Trophoblast cell (in vitro differentiated cells and primary cell): Measurements from ENCODE around the gene APOB.

Experiments
- DNase-seq, 2 donors: peaks; one replicate each; pipeline ENCODE4 v3.0.0-alpha.2; 2016
- H2AFZ ChIP-seq: 2 replicates; pipeline ENCODE4 v1.6.1; 2013; ENCODE audit warnings: low read length, moderate library complexity, mild to moderate bottlenecking; ENCODE audit not compliant: insufficient read depth, poor library complexity
- H2AK5ac ChIP-seq: 2 replicates; pipeline ENCODE4 v1.6.1; 2013; ENCODE audit warnings: mild to moderate bottlenecking, low read length
- H2BK120ac ChIP-seq: 2 replicates; pipeline ENCODE4 v1.6.1; 2013; ENCODE audit warnings: low read length, mild to moderate bottlenecking, moderate library complexity; ENCODE audit not compliant: insufficient read depth, poor library complexity
- H2BK12ac ChIP-seq: 2 replicates; pipeline ENCODE4 v1.6.1; 2013; ENCODE audit warnings: mild to moderate bottlenecking, low read length, moderate library complexity
- H2BK5ac ChIP-seq: 2 replicates; pipeline ENCODE4 v1.6.1; 2013; ENCODE audit warnings: low read length, low read depth, moderate library complexity, mild to moderate bottlenecking; ENCODE audit not compliant: poor library complexity
- H3K14ac ChIP-seq: 2 replicates; pipeline ENCODE4 v1.6.1; 2013; ENCODE audit warnings: mild to moderate bottlenecking, low read length
- H3K18ac ChIP-seq: 2 replicates; pipeline ENCODE4 v1.6.1; 2013; ENCODE audit warnings: mild to moderate bottlenecking, low read length
- H3K23ac ChIP-seq: 2 replicates; pipeline ENCODE4 v1.6.1; 2013; ENCODE audit warnings: low read length
- H3K27ac ChIP-seq: 2 replicates; pipeline ENCODE4 v1.5.1; 2013; ENCODE audit warnings: low read depth, mild to moderate bottlenecking, inconsistent platforms, low read length, moderate library complexity
- H3K27me3 ChIP-seq: 2 replicates; pipeline ENCODE4 v1.6.1; 2013; ENCODE audit warnings: inconsistent platforms, mild to moderate bottlenecking, low read length, moderate library complexity; ENCODE audit not compliant: insufficient read depth
- H3K36me3 ChIP-seq, 2 experiments: 1 replicate in 1 of 2; 2 replicates in 1 of 2; pipeline ENCODE4 v1.6.1; 2013; ENCODE audit warnings: low read length in 2 of 2, mild to moderate bottlenecking in 2 of 2, moderate library complexity in 1 of 2; ENCODE audit not compliant: insufficient read depth in 2 of 2, control insufficient read depth in 1 of 2
- H3K4ac ChIP-seq: 2 replicates; pipeline ENCODE4 v1.6.1; 2013; ENCODE audit warnings: low read depth, mild to moderate bottlenecking, low read length, moderate library complexity
- H3K4me1 ChIP-seq, 2 experiments: 1 replicate in 1 of 2; 2 replicates in 1 of 2; pipeline ENCODE4 v1.6.1; 2013; ENCODE audit warnings: low read length in 2 of 2, mild to moderate bottlenecking in 2 of 2, moderate library complexity in 1 of 2; ENCODE audit not compliant: insufficient read depth in 2 of 2, control insufficient read depth in 1 of 2
- H3K4me2 ChIP-seq: 2 replicates; pipeline ENCODE4 v1.6.1; 2013; ENCODE audit warnings: inconsistent platforms, mild to moderate bottlenecking, low read length, moderate library complexity
- H3K4me3 ChIP-seq: 2 replicates; pipeline ENCODE4 v1.5.1; 2013; ENCODE audit warnings: mild to moderate bottlenecking, low read depth, low read length, inconsistent platforms
- H3K79me1 ChIP-seq: one replicate; pipeline ENCODE4 v1.6.1; 2013; ENCODE audit warnings: low read length
- H3K79me2 ChIP-seq: 2 replicates; pipeline ENCODE4 v1.6.1; 2013; ENCODE audit warnings: low read length, mild to moderate bottlenecking; ENCODE audit not compliant: control insufficient read depth, insufficient read depth, poor library complexity
- H3K9ac ChIP-seq: 2 replicates; pipeline ENCODE4 v1.6.1; 2013; ENCODE audit warnings: mild to moderate bottlenecking, low read length
- H3K9me3 ChIP-seq: 2 replicates; pipeline ENCODE4 v1.6.1; 2013; ENCODE audit warnings: low read depth, mild to moderate bottlenecking, control low read depth, inconsistent platforms, low read length; ENCODE audit not compliant: insufficient read depth
- H4K12ac ChIP-seq: 2 replicates; pipeline ENCODE4 v1.6.1; 2013; ENCODE audit warnings: low read depth, mild to moderate bottlenecking, low read length, moderate library complexity
- H4K8ac ChIP-seq: 2 replicates; pipeline ENCODE4 v1.6.1; 2013; ENCODE audit warnings: low read depth, mild to moderate bottlenecking, low read length, moderate library complexity
- H4K91ac ChIP-seq: one replicate; pipeline ENCODE4 v1.6.1; 2013; ENCODE audit warnings: low read depth, mild to moderate bottlenecking, low read length, moderate library complexity
- WGBS: extraction: QIAGEN DNeasy Blood & Tissue Kit; methylation state at CpG from one replicate; pipeline ENCODE4 v1.1.7; 2013; ENCODE audit warnings: missing lambda C conversion rate; ENCODE audit not compliant: insufficient read length, insufficient coverage; ENCODE audit errors: extremely low coverage; 5-methylcytosine and 5-hydroxymethylcytosine counted together

APOB gene

GRCh38 chr2:21078296-21078695 lies 34.4 kb upstream of the APOB start:
- no peak overlapping the region for H2BK5ac ChIP-seq
- H3K4ac ChIP-seq: no peak overlapping the region
- DNase-seq: no peak
- H3K36me3 ChIP-seq: no peaks in the 10 kb centered on the region
- no peak overlapping the region for H3K14ac ChIP-seq
- H2AFZ ChIP-seq: no peak overlapping the region
- no peaks in the 10 kb centered on the region for H3K4me1 ChIP-seq
- H3K4me2 ChIP-seq: no peak overlapping the region
- no peak overlapping the region for H2BK120ac ChIP-seq
- no peak overlapping the region for H4K12ac ChIP-seq
- WGBS: no CpG with 5 or more reads among the region's 1 CpG
- H3K79me1 ChIP-seq: no peaks in the 10 kb centered on the region
- no peak overlapping the region for H2AK5ac ChIP-seq
- H3K9me3 ChIP-seq: peaks cover 2% of the 10 kb centered on the region
- H3K18ac ChIP-seq: no peak overlapping the region
- H3K27me3 ChIP-seq: no peaks in the 10 kb centered on the region
- H3K4me3 ChIP-seq: no peak overlapping the region
- no peak overlapping the region for H4K8ac ChIP-seq
- H3K79me2 ChIP-seq: no peaks in the 10 kb centered on the region
- no peak overlapping the region for H3K9ac ChIP-seq
- no peak overlapping the region for H3K27ac ChIP-seq
- H2BK12ac ChIP-seq: no peak overlapping the region
- no peak overlapping the region for H3K23ac ChIP-seq
- H4K91ac ChIP-seq: no peak overlapping the region

GRCh38 chr2:21072477-21073242 lies 28.8 kb upstream of the APOB start:
- Histone ChIP-seq H3K9me3 (no peaks in the 10 kb centered on the region), H2AK5ac (no peak overlapping the region), H3K14ac (no peak overlapping the region), H4K12ac (no peak overlapping the region), H3K4me3 (no peak overlapping the region), H3K4ac (no peak overlapping the region), H4K8ac (no peak overlapping the region), H3K4me1 (peaks cover 0 to 1% of the 10 kb centered on the region in 2 experiments), H3K27me3 (no peaks in the 10 kb centered on the region), H4K91ac (no peak overlapping the region), H3K9ac (no peak overlapping the region), H3K79me2 (no peaks in the 10 kb centered on the region), H3K27ac (no peak overlapping the region), H2BK12ac (no peak overlapping the region), H3K79me1 (no peaks in the 10 kb centered on the region), H3K36me3 (no peaks in the 10 kb centered on the region), H2AFZ (no peak overlapping the region), H3K23ac (no peak overlapping the region), H3K18ac (no peak overlapping the region), H2BK120ac (no peak overlapping the region), H3K4me2 (no peak overlapping the region), H2BK5ac (no peak overlapping the region)
- DNase-seq: no peak
- no CpG with 5 or more reads among the region's 4 CpGs for WGBS

- H3K27me3 ChIP-seq: no peaks in the 10 kb centered on the region
- H2BK12ac ChIP-seq: no peak overlapping the region
- no peak overlapping the region for H2AFZ ChIP-seq
- H4K8ac ChIP-seq: no peak overlapping the region
- no peak overlapping the region for H2BK5ac ChIP-seq
- H3K4me3 ChIP-seq: no peak overlapping the region
- no peak overlapping the region for H4K12ac ChIP-seq
- H3K9me3 ChIP-seq: no peaks in the 10 kb centered on the region
- no peak overlapping the region for H3K18ac ChIP-seq
- no peak overlapping the region for H2AK5ac ChIP-seq
- no peak overlapping the region for H3K4me2 ChIP-seq
- no peak overlapping the region for H3K9ac ChIP-seq
- H2BK120ac ChIP-seq: no peak overlapping the region
- no peaks in the 10 kb centered on the region for H3K36me3 ChIP-seq
- no peak overlapping the region for H4K91ac ChIP-seq
- H3K14ac ChIP-seq: no peak overlapping the region
- H3K23ac ChIP-seq: no peak overlapping the region
- H3K79me1 ChIP-seq: no peaks in the 10 kb centered on the region
- DNase-seq: peak; percentile 11 to 64
- peaks cover 0 to 1% of the 10 kb centered on the region in 2 experiments for H3K4me1 ChIP-seq
- H3K79me2 ChIP-seq: no peaks in the 10 kb centered on the region
- H3K4ac ChIP-seq: no peak overlapping the region
- no CpG with 5 or more reads among the region's 9 CpGs for WGBS
- H3K27ac ChIP-seq: peak overlapping the region; percentile 5
These were observed 26.7 kb upstream of the APOB start for GRCh38 chr2:21070341-21071257.

- no peak overlapping the region for H2AFZ ChIP-seq
These were observed 26.0 kb upstream of the APOB start for GRCh38 chr2:21069746-21070340.

More at GRCh38 chr2:21069746-21070340, 26.0 kb upstream of the APOB start:
- H3K79me1 ChIP-seq: no peaks in the 10 kb centered on the region
- H3K4me3 ChIP-seq: no peak overlapping the region
- DNase-seq: no peak
- no peak overlapping the region for H2AK5ac ChIP-seq
- no peaks in the 10 kb centered on the region for H3K79me2 ChIP-seq
- no CpG with 5 or more reads among the region's 2 CpGs for WGBS
- H2BK12ac ChIP-seq: no peak overlapping the region
- H4K91ac ChIP-seq: no peak overlapping the region
- no peak overlapping the region for H2BK120ac ChIP-seq
- H3K27ac ChIP-seq: no peak overlapping the region
- H3K14ac ChIP-seq: no peak overlapping the region
- H3K18ac ChIP-seq: no peak overlapping the region
- H3K23ac ChIP-seq: no peak overlapping the region
- H2BK5ac ChIP-seq: no peak overlapping the region
- H3K4me2 ChIP-seq: no peak overlapping the region
- peaks cover 0 to 1% of the 10 kb centered on the region in 2 experiments for H3K4me1 ChIP-seq
- no peaks in the 10 kb centered on the region for H3K36me3 ChIP-seq
- H4K12ac ChIP-seq: no peak overlapping the region
- H3K9me3 ChIP-seq: no peaks in the 10 kb centered on the region
- no peak overlapping the region for H3K4ac ChIP-seq
- H4K8ac ChIP-seq: no peak overlapping the region
- H3K9ac ChIP-seq: no peak overlapping the region
- no peaks in the 10 kb centered on the region for H3K27me3 ChIP-seq
